ENCODE data around the gene BUD13. TPM values are rescaled to one million over a fixed set of nuclear protein-coding genes. Genes with fewer than 3 reads are reported as not detected.
A peak's percentile ranks its signal among the peaks of the same experiment; 100 is the strongest.

BUD13 gene
- polyA plus RNA-seq, 2 of the 4 experiments (the other 2 are of a cell fraction) = 9.8 to 16.2 TPM

DNA sequence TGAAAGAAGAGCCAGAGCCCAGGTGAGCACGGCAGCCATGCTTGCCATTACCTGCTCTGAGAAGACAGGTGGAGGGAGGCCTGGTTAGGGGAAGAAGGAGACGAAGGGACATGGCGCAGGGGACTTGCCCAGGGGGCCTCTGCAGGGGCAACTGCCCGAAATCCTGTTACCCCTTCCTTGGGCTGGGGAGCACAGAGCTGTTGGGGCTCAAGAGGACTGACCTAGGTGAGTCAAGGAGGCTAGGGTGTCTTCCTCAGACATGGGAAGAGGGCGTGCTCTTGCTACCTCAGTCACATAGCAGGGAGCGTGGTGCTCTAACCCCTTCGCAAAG, 19.0 kb upstream of the BUD13 start, which contains the start of gene APOA5:
TSS of gene APOA5 (minus strand) at position 67 of the 331 bp plus-strand sequence. CDS start at position 48, 19 bp downstream.
- H3K4me3 ChIP-seq = no peak within 1 kb of the TSS
- DNase-seq (ENCODE audit: low read depth in 1 of 2, low spot score in 1 of 2) (no peak), FAIRE-seq (no peak), ATAC-seq (no peak)
- WGBS (ENCODE audit: missing lambda C conversion rate) = 77% methylated on average over 6 of the region's 7 CpGs
- TF ChIP-seq CBX8 (IDR thresholded peaks at IDR 0.05) (no peak), EHF (CRISPR knock-in tag; IDR thresholded peaks at IDR 0.05) (no peak), FOSB (CRISPR knock-in tag; IDR thresholded peaks at IDR 0.05) (no peak), NFE2L2 (conservative IDR thresholded peaks at IDR 0.05; ENCODE audit: low read length) (no peak), CHD4 (IDR thresholded peaks at IDR 0.05; ENCODE audit: borderline replicate concordance) (no peak), PBX3 (IDR thresholded peaks at IDR 0.05) (no peak), HDAC2 (IDR thresholded peaks at IDR 0.05) (no peak), MAFK (IDR thresholded peaks at IDR 0.05; ENCODE audit: partially characterized antibody) (no peak)
- TF ChIP-seq, protein P1, sequence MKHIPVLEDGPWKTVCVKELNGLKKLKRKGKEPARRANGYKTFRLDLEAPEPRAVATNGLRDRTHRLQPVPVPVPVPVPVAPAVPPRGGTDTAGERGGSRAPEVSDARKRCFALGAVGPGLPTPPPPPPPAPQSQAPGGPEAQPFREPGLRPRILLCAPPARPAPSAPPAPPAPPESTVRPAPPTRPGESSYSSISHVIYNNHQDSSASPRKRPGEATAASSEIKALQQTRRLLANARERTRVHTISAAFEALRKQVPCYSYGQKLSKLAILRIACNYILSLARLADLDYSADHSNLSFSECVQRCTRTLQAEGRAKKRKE (CRISPR knock-in tag; IDR thresholded peaks at IDR 0.05; ENCODE audit: low read depth) = no peak
- TF ChIP-seq, protein P2, sequence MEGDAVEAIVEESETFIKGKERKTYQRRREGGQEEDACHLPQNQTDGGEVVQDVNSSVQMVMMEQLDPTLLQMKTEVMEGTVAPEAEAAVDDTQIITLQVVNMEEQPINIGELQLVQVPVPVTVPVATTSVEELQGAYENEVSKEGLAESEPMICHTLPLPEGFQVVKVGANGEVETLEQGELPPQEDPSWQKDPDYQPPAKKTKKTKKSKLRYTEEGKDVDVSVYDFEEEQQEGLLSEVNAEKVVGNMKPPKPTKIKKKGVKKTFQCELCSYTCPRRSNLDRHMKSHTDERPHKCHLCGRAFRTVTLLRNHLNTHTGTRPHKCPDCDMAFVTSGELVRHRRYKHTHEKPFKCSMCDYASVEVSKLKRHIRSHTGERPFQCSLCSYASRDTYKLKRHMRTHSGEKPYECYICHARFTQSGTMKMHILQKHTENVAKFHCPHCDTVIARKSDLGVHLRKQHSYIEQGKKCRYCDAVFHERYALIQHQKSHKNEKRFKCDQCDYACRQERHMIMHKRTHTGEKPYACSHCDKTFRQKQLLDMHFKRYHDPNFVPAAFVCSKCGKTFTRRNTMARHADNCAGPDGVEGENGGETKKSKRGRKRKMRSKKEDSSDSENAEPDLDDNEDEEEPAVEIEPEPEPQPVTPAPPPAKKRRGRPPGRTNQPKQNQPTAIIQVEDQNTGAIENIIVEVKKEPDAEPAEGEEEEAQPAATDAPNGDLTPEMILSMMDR (IDR thresholded peaks at IDR 0.05) = no peak
- peak within 1 kb of the TSS; percentile 26 to 66; a peak in 2 of 6 replicates for H3K27ac ChIP-seq
- H3K4me2 ChIP-seq = peak within 1 kb of the TSS; percentile 73
- H3K9me3 ChIP-seq = no peaks in the 10 kb centered on the region
- POLR2A ChIA-PET = interaction anchor here (0.6 to 2.2 kb wide), 3 partner anchors 44 to 440 kb away, joined by 3 to 10 read pairs (median 3); partner anchors contain the start of genes PCSK7 and RNF214
- CTCF ChIA-PET = interaction anchor here (0.5 to 8.8 kb wide), 30 partner anchors 8 to 439 kb away, joined by 3 to 114 read pairs (median 4); partner anchors contain the start of genes APOA1, APOC3 and PAFAH1B2
- H3K4me1 ChIP-seq = peaks cover 8% of the 10 kb centered on the region; the same call in 1 of the 3 replicates

DNA sequence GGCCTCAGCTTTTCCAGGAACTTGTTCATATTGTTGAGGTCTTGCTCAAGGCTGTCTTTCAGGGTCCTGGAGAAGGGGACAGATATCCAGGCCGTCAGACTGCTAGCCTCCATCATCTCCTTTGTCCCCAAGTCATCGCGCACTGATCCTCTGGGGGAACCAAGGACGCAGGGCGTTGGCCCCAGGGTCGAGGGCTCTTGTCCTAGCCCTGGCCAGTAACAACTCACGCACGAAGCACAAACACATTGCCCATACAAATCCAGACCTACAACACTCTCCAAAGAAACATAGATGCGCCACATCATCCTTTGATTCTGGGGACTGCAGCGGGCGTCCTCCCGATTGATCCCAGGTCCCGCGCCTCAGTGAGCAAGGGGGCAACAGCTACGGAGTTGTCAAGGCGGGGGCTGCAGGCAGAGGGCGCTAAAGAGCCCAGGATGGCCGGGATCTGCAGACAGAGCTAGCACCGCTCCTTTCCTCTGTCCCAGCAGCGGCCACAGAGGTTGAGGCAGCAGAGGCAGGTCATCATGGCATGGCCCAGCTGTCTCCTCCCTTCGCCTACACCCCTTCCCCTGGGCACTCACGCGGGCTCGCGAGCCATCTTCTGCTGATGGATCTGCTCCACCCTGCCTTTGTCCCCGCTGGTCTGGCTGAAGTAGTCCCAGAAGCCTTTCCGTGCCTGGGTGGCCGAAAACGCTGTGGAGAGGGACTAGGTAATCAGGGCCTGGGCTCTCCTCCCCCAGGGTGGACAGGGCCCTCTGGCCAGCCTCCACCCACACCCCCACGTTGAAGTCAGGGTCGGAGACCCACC, 18.4 kb upstream of the BUD13 start:
- 42% methylated on average over 7 of the region's 31 CpGs for WGBS (ENCODE audit: missing lambda C conversion rate)
- peaks cover 10% of the 10 kb centered on the region; the same call in 1 of the 3 replicates for H3K4me1 ChIP-seq
- no peaks in the 10 kb centered on the region for H3K9me3 ChIP-seq
- H3K4me2 ChIP-seq = peak overlapping the region; percentile 73
- DNase-seq (ENCODE audit: low read depth in 1 of 2, low spot score in 1 of 2) = peak; percentile 49 to 79
- H3K27ac ChIP-seq = peak overlapping the region; percentile 26 to 66; a peak in 2 of 6 replicates
- ChIA-PET POLR2A (interaction anchor here (0.6 to 2.2 kb wide), 3 partner anchors 45 to 441 kb away, joined by 3 to 10 read pairs (median 3); partner anchors contain the start of genes PCSK7 and RNF214), CTCF (interaction anchor here (0.5 to 8.8 kb wide), 38 partner anchors 8 to 439 kb away, joined by 3 to 114 read pairs (median 4); partner anchors contain the start of genes APOA1, APOC3 and PAFAH1B2)
- H3K4me3 ChIP-seq = no peak overlapping the region
- peak; percentile 68 to 85 for ATAC-seq
- FAIRE-seq = no peak
- TF ChIP-seq, protein P2 (IDR thresholded peaks at IDR 0.05) = peak; percentile 69
- TF ChIP-seq RAD21 (conservative IDR thresholded peaks at IDR 0.05 in 1 of 2, IDR thresholded peaks at IDR 0.05 in 1 of 2) (peak; percentile 64 to 69), CBX8 (IDR thresholded peaks at IDR 0.05) (no peak), SMC3 (IDR thresholded peaks at IDR 0.05) (peak; percentile 74), EHMT2 (IDR thresholded peaks at IDR 0.05; ENCODE audit: low read depth) (no peak)
